WERI-Rb-1 (cell line): ENCODE results near the gene TOX2.

Source experiments
- DNase-seq: peaks from one replicate; pipeline ENCODE4 v3.0.0-alpha.2; 2020
- H3K27ac ChIP-seq: fragments of 250-450 bp; sonication (Bioruptor Pico); 2 replicates; pipeline ENCODE4 v1.5.1; 2020; ENCODE audit warnings: mild to moderate bottlenecking, moderate library complexity
- H3K27me3 ChIP-seq: fragments of 250-450 bp; sonication (Bioruptor Pico); 2 replicates; pipeline ENCODE4 v1.5.1; 2021; ENCODE audit warnings: mild to moderate bottlenecking, low read depth, moderate library complexity; ENCODE audit not compliant: insufficient read depth, severe bottlenecking
- H3K36me3 ChIP-seq: fragments of 250-450 bp; sonication (Bioruptor Pico); 2 replicates; pipeline ENCODE4 v1.5.1; 2020; ENCODE audit warnings: mild to moderate bottlenecking, moderate library complexity
- H3K4me3 ChIP-seq: 2 replicates; pipeline ENCODE4 v1.5.1; 2011; ENCODE audit warnings: low read depth, mild to moderate bottlenecking, control low read depth, low read length
- H3K9me3 ChIP-seq: fragments of 250-450 bp; sonication (Bioruptor Pico); 2 replicates; pipeline ENCODE4 v1.5.1; 2021; ENCODE audit warnings: mild to moderate bottlenecking, moderate library complexity; ENCODE audit not compliant: severe bottlenecking
- TF ChIP-seq, protein P1 (sequence below): IDR thresholded peaks from 2 replicates; pipeline ENCODE4 v1.5.1; 2011; ENCODE audit warnings: low read depth, mild to moderate bottlenecking, control low read depth, inconsistent platforms, low read length

Gene TOX2

DNA sequence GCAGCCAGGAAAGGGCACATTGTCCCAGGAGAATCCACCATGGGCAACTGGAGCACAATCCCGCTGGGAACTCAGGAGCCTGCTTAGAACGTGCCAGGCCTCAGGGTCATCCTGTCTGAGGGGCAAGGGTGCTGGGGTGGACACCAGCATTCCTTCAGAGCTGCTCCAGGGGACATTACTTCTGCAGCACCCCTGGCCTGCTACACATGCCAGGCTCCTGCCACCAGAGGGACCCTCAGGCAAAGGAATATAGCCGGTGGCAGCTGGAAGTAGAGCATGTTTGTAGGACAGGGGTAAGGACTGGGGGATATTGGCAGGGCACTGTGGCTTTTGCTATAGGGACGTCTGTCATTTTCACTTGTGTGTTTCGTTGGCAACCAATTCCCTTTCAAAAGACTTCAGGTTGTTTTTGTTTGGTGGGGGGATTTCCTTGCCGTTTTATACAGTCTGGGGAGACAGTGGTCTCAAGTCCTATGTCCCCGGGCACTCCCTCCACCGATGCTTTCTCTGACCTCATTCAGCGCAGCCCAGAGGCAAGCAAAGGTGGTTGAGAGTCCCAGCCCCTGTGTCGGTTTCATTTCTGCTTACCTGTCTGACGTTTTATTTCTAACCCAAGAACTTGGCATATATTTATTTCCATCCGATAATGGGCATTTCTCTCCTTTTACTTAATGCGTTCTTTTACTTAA lies 141.5 kb downstream of the TOX2 start:
- TF ChIP-seq, protein P1, sequence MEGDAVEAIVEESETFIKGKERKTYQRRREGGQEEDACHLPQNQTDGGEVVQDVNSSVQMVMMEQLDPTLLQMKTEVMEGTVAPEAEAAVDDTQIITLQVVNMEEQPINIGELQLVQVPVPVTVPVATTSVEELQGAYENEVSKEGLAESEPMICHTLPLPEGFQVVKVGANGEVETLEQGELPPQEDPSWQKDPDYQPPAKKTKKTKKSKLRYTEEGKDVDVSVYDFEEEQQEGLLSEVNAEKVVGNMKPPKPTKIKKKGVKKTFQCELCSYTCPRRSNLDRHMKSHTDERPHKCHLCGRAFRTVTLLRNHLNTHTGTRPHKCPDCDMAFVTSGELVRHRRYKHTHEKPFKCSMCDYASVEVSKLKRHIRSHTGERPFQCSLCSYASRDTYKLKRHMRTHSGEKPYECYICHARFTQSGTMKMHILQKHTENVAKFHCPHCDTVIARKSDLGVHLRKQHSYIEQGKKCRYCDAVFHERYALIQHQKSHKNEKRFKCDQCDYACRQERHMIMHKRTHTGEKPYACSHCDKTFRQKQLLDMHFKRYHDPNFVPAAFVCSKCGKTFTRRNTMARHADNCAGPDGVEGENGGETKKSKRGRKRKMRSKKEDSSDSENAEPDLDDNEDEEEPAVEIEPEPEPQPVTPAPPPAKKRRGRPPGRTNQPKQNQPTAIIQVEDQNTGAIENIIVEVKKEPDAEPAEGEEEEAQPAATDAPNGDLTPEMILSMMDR: peak; percentile 68
- no peak overlapping the region for H3K4me3 ChIP-seq
- H3K27me3 ChIP-seq: peaks cover 91% of the 10 kb centered on the region
- peak; percentile 45 for DNase-seq
- H3K36me3 ChIP-seq: no peaks in the 10 kb centered on the region
- no peak overlapping the region for H3K27ac ChIP-seq
- H3K9me3 ChIP-seq: peaks cover 6% of the 10 kb centered on the region

DNA sequence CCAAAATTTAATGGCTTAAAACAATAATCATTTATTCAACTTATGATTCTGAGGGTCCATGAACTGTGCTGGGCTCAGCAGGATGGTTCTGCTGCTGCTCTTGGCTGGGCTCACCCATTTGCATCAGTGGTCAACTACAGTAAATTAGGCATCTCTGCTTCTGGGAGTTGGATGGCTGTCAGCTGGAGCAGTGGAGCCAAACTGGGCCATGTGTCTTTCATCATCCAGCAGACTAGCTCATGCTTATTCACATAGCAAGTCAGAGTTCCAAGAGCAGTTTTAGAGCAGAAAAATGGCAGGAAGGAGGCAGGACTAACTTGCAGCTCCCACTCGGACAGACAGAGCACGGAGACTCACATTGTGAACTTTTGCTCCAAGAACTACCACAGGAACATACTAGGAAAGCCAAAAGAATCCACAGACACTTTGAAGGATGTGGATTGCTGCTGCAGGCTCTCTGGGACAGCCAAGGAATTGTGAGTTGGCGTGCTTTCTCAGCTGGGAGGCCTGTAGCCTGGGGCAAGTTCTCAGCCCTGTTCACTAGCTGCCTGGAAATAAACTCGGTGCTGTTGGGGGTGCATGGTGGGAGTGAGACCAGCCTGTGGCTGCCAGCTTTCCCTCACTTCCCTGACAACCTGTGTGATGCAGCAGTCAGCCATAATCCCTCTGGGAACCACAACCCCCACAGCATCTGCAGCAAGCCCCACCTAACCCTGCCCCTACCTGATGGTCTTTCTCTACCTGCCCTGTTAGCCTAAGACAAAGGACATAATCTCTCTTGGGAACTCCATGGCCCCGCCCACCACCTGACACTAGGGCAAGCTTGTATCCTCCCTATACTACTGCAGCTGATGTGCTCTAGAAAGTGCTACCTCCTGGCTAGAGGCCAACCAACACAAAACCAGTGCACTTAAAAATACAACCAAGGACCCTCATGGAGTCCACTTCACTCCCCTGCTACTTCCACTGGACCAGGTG lies 143.3 kb downstream of the TOX2 start:
- Histone ChIP-seq H3K4me3 (no peak overlapping the region), H3K36me3 (no peaks in the 10 kb centered on the region), H3K27me3 (peaks cover 91% of the 10 kb centered on the region), H3K9me3 (peaks cover 6% of the 10 kb centered on the region), H3K27ac (no peak overlapping the region)
- DNase-seq: no peak
- TF ChIP-seq, protein P1: no peak

DNA sequence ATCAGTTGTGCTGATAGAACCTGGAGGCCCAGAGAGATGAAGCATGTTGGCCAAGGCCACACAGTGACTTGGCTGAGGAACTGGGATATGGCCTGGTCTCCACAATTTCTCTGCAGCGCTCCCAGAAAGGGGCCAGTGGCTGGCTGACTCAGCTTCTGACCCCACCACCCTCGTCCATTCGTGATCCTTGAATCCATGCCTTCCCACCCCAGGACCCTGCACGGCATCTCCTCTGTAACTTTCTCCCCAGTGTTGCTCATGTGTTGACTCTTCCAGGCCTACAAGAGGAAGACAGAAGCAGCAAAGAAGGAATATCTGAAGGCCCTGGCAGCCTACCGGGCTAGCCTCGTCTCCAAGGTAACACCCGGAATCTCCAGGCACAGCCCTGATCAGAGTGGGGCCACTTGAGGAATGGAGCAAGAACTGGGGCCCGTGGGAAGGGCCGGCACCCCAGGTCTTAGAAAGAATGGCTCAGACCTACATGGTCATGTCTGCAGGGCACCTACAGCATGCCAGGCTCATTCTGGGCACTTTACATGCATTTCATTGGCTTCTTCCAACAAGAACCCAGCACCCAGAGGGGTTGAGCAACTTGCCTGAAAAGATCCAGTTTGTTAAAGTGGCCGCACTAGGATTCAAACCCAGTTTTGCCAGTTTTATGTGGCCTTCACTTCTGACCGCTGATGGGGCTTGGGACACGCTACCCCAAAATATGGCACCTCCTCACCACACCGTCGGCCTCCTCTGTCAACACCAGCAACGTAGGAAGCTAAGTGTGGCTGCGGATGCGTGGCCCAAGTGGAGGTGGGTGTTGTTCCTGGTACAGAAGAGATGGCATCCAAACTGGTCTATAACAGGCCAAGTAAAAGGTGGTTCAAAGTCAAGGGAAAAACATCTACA lies 150.1 kb downstream of the TOX2 start:
- no peaks in the 10 kb centered on the region for H3K9me3 ChIP-seq
- H3K27me3 ChIP-seq: peaks cover 87% of the 10 kb centered on the region
- no peak overlapping the region for H3K27ac ChIP-seq
- DNase-seq: no peak
- TF ChIP-seq, protein P1: no peak
- H3K4me3 ChIP-seq: no peak overlapping the region
- no peaks in the 10 kb centered on the region for H3K36me3 ChIP-seq

DNA sequence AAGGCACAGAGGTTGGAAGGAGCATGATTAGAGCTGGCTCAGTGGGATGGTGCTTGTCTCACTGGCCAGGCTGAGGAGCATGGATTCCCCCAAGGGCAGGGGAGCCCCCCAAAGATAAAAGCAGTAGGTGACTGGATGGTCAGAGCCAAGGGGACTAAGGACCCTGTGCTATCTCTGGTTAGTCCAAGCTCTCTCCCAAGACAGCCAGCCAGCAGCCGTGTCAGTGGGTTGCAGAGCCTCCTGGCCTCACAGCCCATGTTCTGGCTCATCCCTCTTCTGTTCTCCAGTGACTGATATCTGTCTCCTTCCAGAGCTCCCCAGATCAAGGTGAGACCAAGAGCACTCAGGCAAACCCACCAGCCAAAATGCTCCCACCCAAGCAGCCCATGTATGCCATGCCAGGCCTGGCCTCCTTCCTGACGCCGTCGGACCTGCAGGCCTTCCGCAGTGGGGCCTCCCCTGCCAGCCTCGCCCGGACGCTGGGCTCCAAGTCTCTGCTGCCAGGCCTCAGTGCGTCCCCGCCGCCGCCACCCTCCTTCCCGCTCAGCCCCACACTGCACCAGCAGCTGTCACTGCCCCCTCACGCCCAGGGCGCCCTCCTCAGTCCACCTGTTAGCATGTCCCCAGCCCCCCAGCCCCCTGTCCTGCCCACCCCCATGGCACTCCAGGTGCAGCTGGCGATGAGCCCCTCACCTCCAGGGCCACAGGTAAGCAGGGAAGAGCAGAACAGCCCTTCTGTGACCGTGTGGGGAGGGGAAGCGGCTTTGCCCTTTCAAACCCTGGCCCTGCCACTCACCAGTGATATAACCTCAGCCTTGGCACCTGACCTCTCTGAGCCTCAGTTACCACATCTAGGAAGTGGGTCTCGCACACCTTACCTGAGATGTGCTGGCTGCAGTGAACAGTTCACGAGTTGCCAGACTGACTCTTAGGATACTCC lies 151.0 kb downstream of the TOX2 start:
- TF ChIP-seq, protein P1: no peak
- no peak overlapping the region for H3K27ac ChIP-seq
- H3K27me3 ChIP-seq: peaks cover 88% of the 10 kb centered on the region
- no peak for DNase-seq
- H3K4me3 ChIP-seq: no peak overlapping the region
- H3K36me3 ChIP-seq: no peaks in the 10 kb centered on the region
- H3K9me3 ChIP-seq: no peaks in the 10 kb centered on the region
